Stimulated activated naive CD8-positive, alpha-beta T cell treated with anti-CD3 and anti-CD28 coated beads, Interleukin-15, amount 100 ng/mL, for 72 hours (primary cell): Measurements from ENCODE around the gene ARHGEF39.
A peak's percentile ranks its signal among the peaks of the same experiment; 100 is the strongest.
"Not testable (repeated sequence)": the region's sequence is repeated elsewhere in the genome, so short reads cannot be mapped to it uniquely, and the experiment has no call there.

Experiments
- ATAC-seq: fragments of 150-1000 bp; cut with Tn5 transposase; 2 replicates; pipeline ENCODE4 v1.10.0; 2021; ENCODE audit warnings: mild to moderate bottlenecking, moderate library complexity
- DNase-seq, 2 donors: peaks; one replicate each; pipeline ENCODE4 v3.0.0; 2021 to 2022
- H3K27ac Mint-ChIP-seq, 2 donors: one replicate each; pipeline ENCODE4 v1.8.0; 2022; ENCODE audit warnings: mild to moderate bottlenecking in 2 of 2, mixed read lengths in 2 of 2, moderate library complexity in 2 of 2
- H3K27me3 Mint-ChIP-seq: one replicate; pipeline ENCODE4 v1.8.0; 2022; ENCODE audit warnings: mixed read lengths
- H3K4me1 Mint-ChIP-seq: one replicate; pipeline ENCODE4 v1.8.0; 2022; ENCODE audit warnings: mild to moderate bottlenecking, mixed read lengths
- H3K4me3 Mint-ChIP-seq, 2 donors: one replicate each; pipeline ENCODE4 v1.8.0; 2022; ENCODE audit warnings: mild to moderate bottlenecking in 2 of 2, mixed read lengths in 2 of 2, moderate library complexity in 1 of 2
- H3K9me3 Mint-ChIP-seq, 2 donors: one replicate each; pipeline ENCODE4 v1.8.0; 2022; ENCODE audit warnings: mixed read lengths in 2 of 2

ARHGEF39 gene

DNA sequence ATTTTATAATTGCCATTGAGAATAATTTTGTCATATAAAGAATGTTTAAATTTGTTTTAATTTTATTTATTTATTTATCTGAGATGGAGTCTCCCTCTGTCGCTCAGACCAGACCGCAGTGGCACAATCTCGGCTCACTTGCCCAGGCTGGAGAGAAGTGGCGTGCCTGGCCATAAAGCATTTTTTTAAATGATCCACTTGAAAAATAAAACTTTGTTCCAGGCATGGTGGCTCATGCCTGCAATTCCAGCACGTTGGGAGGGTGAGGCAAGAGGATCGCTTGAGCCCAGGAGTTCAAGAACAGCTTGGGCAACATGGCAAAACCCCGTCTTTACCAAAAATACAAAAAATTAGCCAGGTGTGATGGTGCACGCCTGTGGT is 12.2 kb downstream of the ARHGEF39 start:
- Mint-ChIP-seq H3K27ac (no peak overlapping the region), H3K4me1 (peaks cover 65% of the 10 kb centered on the region)

GRCh38 chr9:35651956-35652828 is 12.8 kb downstream of the ARHGEF39 start:
- H3K9me3 Mint-ChIP-seq = no peaks in the 10 kb centered on the region
- H3K27me3 Mint-ChIP-seq = no peaks in the 10 kb centered on the region
- ATAC-seq = no peak
- no peak for DNase-seq
- H3K4me1 Mint-ChIP-seq = peaks cover 65% of the 10 kb centered on the region
- H3K27ac Mint-ChIP-seq = peak overlapping the region in 1 of 2 donors; percentile 42
- peak overlapping the region; percentile 17 to 45 for H3K4me3 Mint-ChIP-seq

More for the DNA sequence above, 12.2 kb downstream of the ARHGEF39 start:
- no peak for ATAC-seq
- Mint-ChIP-seq H3K9me3 (no peaks in the 10 kb centered on the region), H3K4me3 (no peak overlapping the region), H3K27me3 (no peaks in the 10 kb centered on the region)
- no peak for DNase-seq

GRCh38 chr9:35650341-35651158 is 14.4 kb downstream of the ARHGEF39 start, which contains the start of gene SIT1:
Gene SIT1 (minus strand): TSS chr9:35650931. CDS start chr9:35650853, 78 bp downstream.
- Mint-ChIP-seq H3K4me3 (peak within 1 kb of the TSS; percentile 89 to 93), H3K9me3 (no peaks in the 10 kb centered on the region), H3K27me3 (no peaks in the 10 kb centered on the region), H3K4me1 (peaks cover 62% of the 10 kb centered on the region), H3K27ac (peak within 1 kb of the TSS; percentile 95 to 96)
- peak in 1 of 2 donors; percentile 42 for DNase-seq
- ATAC-seq = peak; percentile 23

GRCh38 chr9:35649431-35650340 is 15.3 kb downstream of the ARHGEF39 start:
- H3K27ac Mint-ChIP-seq = peak overlapping the region; percentile 95 to 96
- ATAC-seq = peak; percentile 12

DNA sequence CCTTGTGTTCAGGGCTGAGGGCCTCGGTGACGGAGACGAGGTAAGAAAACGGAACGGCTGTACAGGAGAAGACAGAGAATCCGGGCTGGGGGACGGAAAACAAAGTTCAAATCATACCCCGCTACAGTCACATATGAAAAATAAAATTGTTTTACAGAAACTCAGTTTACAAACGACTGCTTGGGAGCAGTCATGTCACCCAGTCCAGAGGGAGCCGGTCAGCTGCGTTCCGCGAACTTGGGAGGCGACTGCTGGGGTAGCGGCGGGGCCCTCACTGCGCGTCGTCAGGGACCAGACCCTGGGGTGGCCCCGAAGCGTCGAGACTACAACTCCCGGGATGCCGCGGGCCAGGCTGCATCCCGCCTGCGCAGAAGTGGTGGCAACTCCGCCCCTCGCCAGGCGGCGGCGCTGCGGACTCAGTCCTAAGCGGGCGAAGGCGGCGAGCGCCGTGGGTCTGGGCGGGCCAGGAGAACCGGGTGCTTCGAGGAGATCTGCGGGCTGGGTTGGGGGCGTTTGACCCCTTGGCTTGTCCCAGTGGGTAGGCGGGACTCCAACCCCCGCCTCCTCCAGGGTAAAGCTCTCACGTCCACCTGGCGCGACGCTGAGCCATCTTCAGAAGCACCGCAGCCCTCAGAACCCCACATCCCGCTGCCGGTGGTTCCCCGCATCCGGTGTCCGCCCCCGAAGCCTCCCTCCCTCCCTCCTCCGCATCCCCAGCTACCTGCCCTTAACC is 18.3 kb downstream of the ARHGEF39 start:
- Mint-ChIP-seq H3K27me3 (no peaks in the 10 kb centered on the region), H3K27ac (peak overlapping the region; percentile 84 to 96), H3K4me3 (peak overlapping the region; percentile 91 to 100), H3K4me1 (peaks cover 70% of the 10 kb centered on the region), H3K9me3 (no peaks in the 10 kb centered on the region)
- ATAC-seq (peak; percentile 92), DNase-seq (peak; percentile 91 to 93)

More at GRCh38 chr9:35649431-35650340, 15.3 kb downstream of the ARHGEF39 start:
- Mint-ChIP-seq H3K9me3 (no peaks in the 10 kb centered on the region), H3K27me3 (no peaks in the 10 kb centered on the region), H3K4me1 (peaks cover 69% of the 10 kb centered on the region), H3K4me3 (peak overlapping the region; percentile 89 to 93)
- peak; percentile 38 to 44 for DNase-seq

GRCh38 chr9:35646153-35646532 is 18.9 kb downstream of the ARHGEF39 start:
- peak overlapping the region; percentile 84 to 96 for H3K27ac Mint-ChIP-seq

GRCh38 chr9:35645736-35646135 is 19.3 kb downstream of the ARHGEF39 start:
- not testable (repeated sequence) for ATAC-seq, H3K27me3 Mint-ChIP-seq, H3K9me3 Mint-ChIP-seq, DNase-seq
- Mint-ChIP-seq H3K4me1 (peaks cover 70% of the 10 kb centered on the region), H3K4me3 (peak overlapping the region; percentile 91 to 100), H3K27ac (peak overlapping the region; percentile 84 to 96)

More at GRCh38 chr9:35646153-35646532, 18.9 kb downstream of the ARHGEF39 start:
- no peaks in the 10 kb centered on the region for H3K27me3 Mint-ChIP-seq
- H3K9me3 Mint-ChIP-seq = peaks cover 0 to 1% of the 10 kb centered on the region in 2 donors
- no peak for ATAC-seq
- peak overlapping the region; percentile 91 to 100 for H3K4me3 Mint-ChIP-seq
- H3K4me1 Mint-ChIP-seq = peaks cover 70% of the 10 kb centered on the region
- no peak for DNase-seq

DNA sequence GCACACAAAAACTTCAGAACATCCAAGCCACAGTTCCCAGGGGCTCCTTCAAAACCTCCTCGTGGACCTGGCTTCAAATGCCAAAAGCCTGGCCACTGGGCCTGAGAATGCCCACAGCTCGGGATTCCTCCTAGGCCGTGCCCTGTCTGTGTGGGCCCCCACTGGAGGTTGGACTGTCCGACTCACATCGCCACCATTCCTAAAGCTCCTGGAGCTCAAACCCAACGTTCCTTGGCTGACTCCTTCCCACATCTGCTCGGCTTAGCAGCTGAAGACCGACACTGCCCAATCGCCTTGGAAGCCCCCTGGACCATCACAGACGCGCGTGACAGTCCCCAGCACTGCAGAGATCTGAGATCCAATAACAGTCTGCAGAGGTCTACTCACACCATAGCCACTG is 21.9 kb downstream of the ARHGEF39 start:
- no peak overlapping the region for H3K27ac Mint-ChIP-seq
- no peak for DNase-seq
- H3K9me3 Mint-ChIP-seq = peaks cover 4 to 13% of the 10 kb centered on the region in 2 donors
- H3K4me3 Mint-ChIP-seq = no peak overlapping the region
- ATAC-seq = no peak
- H3K27me3 Mint-ChIP-seq = no peaks in the 10 kb centered on the region
- peaks cover 76% of the 10 kb centered on the region for H3K4me1 Mint-ChIP-seq

DNA sequence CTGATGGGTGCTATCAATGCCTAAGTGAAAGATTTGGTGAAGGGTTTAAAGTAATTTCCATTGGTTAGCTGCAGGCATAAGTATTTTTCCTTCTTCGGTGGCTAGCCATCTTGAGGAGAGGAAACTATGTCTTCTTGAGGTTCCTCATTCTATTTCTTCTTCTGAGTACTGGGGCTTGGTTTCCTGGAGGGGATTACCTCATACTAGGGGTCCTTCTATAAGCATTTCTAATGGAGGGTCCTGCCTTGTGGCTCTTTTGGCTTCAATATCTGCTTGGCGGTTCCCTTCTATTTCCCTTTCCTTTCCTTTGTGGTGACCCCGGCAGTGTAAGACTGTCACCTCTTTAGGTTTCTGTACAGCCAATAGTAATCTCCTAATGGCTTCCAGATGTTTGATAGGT is 23.5 kb downstream of the ARHGEF39 start:
- not testable (repeated sequence) for ATAC-seq, H3K4me3 Mint-ChIP-seq, H3K27ac Mint-ChIP-seq

DNA sequence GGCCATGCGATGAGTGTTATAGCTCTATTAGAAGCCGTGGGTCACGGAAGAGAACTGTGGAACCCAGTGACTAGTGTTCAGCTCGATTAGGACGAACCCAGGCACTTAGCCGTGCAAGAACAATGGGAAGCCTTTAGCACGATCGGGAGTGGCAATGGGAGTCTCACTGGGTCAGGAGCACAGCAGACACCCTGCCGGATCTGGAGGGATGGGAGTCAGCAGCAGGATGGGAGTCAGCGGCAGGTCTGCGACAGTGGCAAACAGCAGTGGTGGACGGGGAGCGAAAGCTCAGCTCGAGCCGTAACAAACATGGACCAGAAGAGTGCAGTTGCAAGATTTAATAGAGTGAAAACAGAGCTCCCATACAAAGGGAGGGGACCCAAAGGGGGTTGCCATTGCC is 24.6 kb downstream of the ARHGEF39 start:
- DNase-seq, H3K27ac Mint-ChIP-seq, ATAC-seq, H3K4me3 Mint-ChIP-seq, H3K27me3 Mint-ChIP-seq: not testable (repeated sequence)
- peaks cover 80% of the 10 kb centered on the region for H3K4me1 Mint-ChIP-seq
- peaks cover 4 to 13% of the 10 kb centered on the region in 2 donors for H3K9me3 Mint-ChIP-seq

More for the DNA sequence above, 23.5 kb downstream of the ARHGEF39 start:
- H3K4me1 Mint-ChIP-seq = peaks cover 80% of the 10 kb centered on the region
- DNase-seq, H3K27me3 Mint-ChIP-seq: not testable (repeated sequence)
- H3K9me3 Mint-ChIP-seq = peaks cover 4 to 13% of the 10 kb centered on the region in 2 donors

DNA sequence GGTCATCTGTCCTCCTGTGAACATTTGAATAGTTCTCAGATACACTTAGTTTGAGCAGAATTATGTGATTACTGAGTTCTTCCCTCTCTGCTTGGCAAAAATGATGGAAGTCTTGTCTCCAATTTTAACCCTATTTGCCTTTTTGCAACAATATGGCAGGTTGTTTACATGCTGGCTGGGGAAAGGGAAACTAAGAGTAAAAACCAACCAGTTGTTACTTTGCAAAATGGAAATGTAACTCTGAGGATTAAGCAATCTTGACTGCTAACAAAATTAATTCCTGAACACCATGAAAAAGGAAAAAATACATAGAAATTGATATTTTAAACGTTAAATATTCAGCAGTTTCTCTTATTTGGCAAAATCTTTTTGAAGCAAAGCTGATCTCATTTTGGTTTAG is 25.4 kb downstream of the ARHGEF39 start:
- peak overlapping the region; percentile 64 to 75 for H3K4me3 Mint-ChIP-seq
- no peaks in the 10 kb centered on the region for H3K27me3 Mint-ChIP-seq
- H3K27ac Mint-ChIP-seq = peak overlapping the region; percentile 77 to 92
- peaks cover 81% of the 10 kb centered on the region for H3K4me1 Mint-ChIP-seq
- no peak for ATAC-seq
- DNase-seq = no peak
- peaks cover 4 to 13% of the 10 kb centered on the region in 2 donors for H3K9me3 Mint-ChIP-seq

GRCh38 chr9:35639225-35639624 is 25.8 kb downstream of the ARHGEF39 start:
- Mint-ChIP-seq H3K27ac (peak overlapping the region; percentile 77 to 92), H3K9me3 (peaks cover 4 to 13% of the 10 kb centered on the region in 2 donors), H3K4me3 (peak overlapping the region; percentile 64 to 75), H3K4me1 (peaks cover 80% of the 10 kb centered on the region)
- peak; percentile 68 for ATAC-seq
- not testable (repeated sequence) for DNase-seq, H3K27me3 Mint-ChIP-seq

- Mint-ChIP-seq H3K4me1 (peaks cover 79% of the 10 kb centered on the region), H3K4me3 (peak overlapping the region; percentile 21 to 38), H3K9me3 (peaks cover 4 to 13% of the 10 kb centered on the region in 2 donors), H3K27ac (peak overlapping the region; percentile 77 to 92)
- not testable (repeated sequence) for H3K27me3 Mint-ChIP-seq, ATAC-seq
- peak in 1 of 2 donors; percentile 42 for DNase-seq
Measured at GRCh38 chr9:35638751-35639150, 26.2 kb downstream of the ARHGEF39 start.

GRCh38 chr9:35637427-35637955 is 27.5 kb downstream of the ARHGEF39 start:
- peaks cover 72% of the 10 kb centered on the region for H3K4me1 Mint-ChIP-seq
- not testable (repeated sequence) for DNase-seq, H3K27me3 Mint-ChIP-seq, H3K27ac Mint-ChIP-seq, ATAC-seq
- peaks cover 4 to 13% of the 10 kb centered on the region in 2 donors for H3K9me3 Mint-ChIP-seq
- peak overlapping the region in 1 of 2 donors; percentile 42 for H3K4me3 Mint-ChIP-seq
